Measurements from ENCODE around the gene COL28A1. TPM values are rescaled to one million over a fixed set of nuclear protein-coding genes. Genes with fewer than 3 reads are reported as not detected.

The COL28A1 gene
- total and polyA plus RNA-seq, 2 of the 13 experiments (the other 11 are each of a cell fraction or from before 2014, with no cell fraction given): 0.07 to 0.15 TPM

- no peak for TF ChIP-seq ZNF556 (CRISPR knock-in tag; IDR thresholded peaks at IDR 0.05; ENCODE audit: borderline replicate concordance)
- TF ChIP-seq IRF2 (CRISPR knock-in tag; IDR thresholded peaks at IDR 0.05): no peak
- TF ChIP-seq PITX1 (CRISPR knock-in tag; IDR thresholded peaks at IDR 0.05): no peak
- TF ChIP-seq ZBTB8A (CRISPR knock-in tag; IDR thresholded peaks at IDR 0.05; ENCODE audit: borderline replicate concordance, low read depth): no peak
Observed at GRCh38 chr7:7311001-7311400, 224.7 kb downstream of the COL28A1 start (continued).

GRCh38 chr7:7309203-7309602 lies 226.5 kb downstream of the COL28A1 start:
- in situ Hi-C loops (cut with HindIII; ENCODE audit: extremely low pct_ligation_motif_present, low pct_unique_long_range_greater_than_20kb) (no loop called here), intact Hi-C loops (cut with micrococcal nuclease; ENCODE audit: unreplicated experiment) (no loop called here)
- Histone ChIP-seq H3K36me3 (replicated peaks in 1 of 2; ENCODE audit: control insufficient read depth in 1 of 2, insufficient read depth in 2 of 2, low read length in 2 of 2) (no peaks in the 10 kb centered on the region), H3K27ac (ENCODE audit: extremely low read length, insufficient read depth, low read length) (no peak overlapping the region), H3K79me2 (ENCODE audit: insufficient read depth, low read length) (no peaks in the 10 kb centered on the region), H3K27me3 (ENCODE audit: control insufficient read depth in 1 of 2, insufficient read depth in 2 of 2, low read length in 2 of 2) (peaks cover 0 to 9% of the 10 kb centered on the region in 2 experiments; a peak in 1 of 5 replicates), H3K9me3 (ENCODE audit: low read length) (no peaks in the 10 kb centered on the region), H3K4me1 (ENCODE audit: insufficient read depth, low read length) (no peaks in the 10 kb centered on the region), H3K4me2 (ENCODE audit: low read depth, low read length) (no peak overlapping the region), H4K20me1 (ENCODE audit: insufficient read depth, low read length) (no peaks in the 10 kb centered on the region), H3K4me3 (replicated peaks in 1 of 3; ENCODE audit: insufficient read depth in 1 of 3, low read depth in 2 of 3, low read length in 3 of 3) (no peak overlapping the region), H2AFZ (ENCODE audit: low read length) (no peak overlapping the region), H3K9ac (ENCODE audit: insufficient read depth, low read depth, low read length) (no peak overlapping the region)
- BruUV-seq (replicated peaks): no TSS peak
- no peak for TF ChIP-seq HNF1A (IDR thresholded peaks at IDR 0.05; ENCODE audit: low read depth)
- no peak for TF ChIP-seq HNF1A (CRISPR knock-in tag; IDR thresholded peaks at IDR 0.05; ENCODE audit: borderline replicate concordance)
- peak; percentile 46 for TF ChIP-seq ATF7 (IDR thresholded peaks at IDR 0.05)
- TF ChIP-seq ATF7 (CRISPR knock-in tag; IDR thresholded peaks at IDR 0.05): no peak
- DNase-seq (ENCODE audit: low spot score) (no peak), FAIRE-seq (no peak), ATAC-seq (no peak)
- ChIA-PET CTCF (ENCODE audit: low intra/inter-chr PET ratio, low total read pairs) (no interaction called here), POLR2A (no interaction called here)
- WGBS (ENCODE audit: low lambda C conversion rate): 76% methylated on average over 1 of the region's 1 CpG

Other genes with a start within 250 kb of the COL28A1 start
- gene MIOS, start 31.0 kb upstream of the COL28A1 start, total RNA-seq (2016; rRNA removed; fragmentation: Illumina TruSeq; extraction: Trizol): 33.5 and 36.2 TPM in 2 replicates
- gene MIOS, start 31.0 kb upstream of the COL28A1 start, polyA plus RNA-seq (2011; rRNA removed): 11.8 and 15.2 TPM in 2 replicates
- 17.6 and 26.4 TPM in 2 replicates for gene UMAD1, start 104.9 kb upstream of the COL28A1 start, total RNA-seq (2016; rRNA removed; fragmentation: Illumina TruSeq; extraction: Trizol)
- gene UMAD1, start 104.9 kb upstream of the COL28A1 start, polyA plus RNA-seq (2011; rRNA removed): 12.4 and 16.8 TPM in 2 replicates
- 154 and 206 TPM in 2 replicates for gene RPA3, start 182.7 kb upstream of the COL28A1 start, total RNA-seq (2016; rRNA removed; fragmentation: Illumina TruSeq; extraction: Trizol)
- 21.3 and 38.3 TPM in 2 replicates for gene RPA3, start 182.7 kb upstream of the COL28A1 start, polyA plus RNA-seq (2011; rRNA removed)

Data from HepG2 (cell line).